GM19193 (cell line): Measurements from ENCODE around the gene USF1.

ENCODE experiments used
- POLR2A ChIP-seq: IDR thresholded peaks from 4 replicates; pipeline ENCODE4 v1.6.1; 2011; ENCODE audit not compliant: insufficient read depth, insufficient read length; ENCODE audit errors: extremely low read depth

USF1 gene

GRCh38 chr1:161013488-161014230 is 32.1 kb downstream of the USF1 start:
- peak; percentile 63 for TF ChIP-seq POLR2A

GRCh38 chr1:161013131-161013487 is 32.7 kb downstream of the USF1 start:
- TF ChIP-seq POLR2A, result no peak

DNA sequence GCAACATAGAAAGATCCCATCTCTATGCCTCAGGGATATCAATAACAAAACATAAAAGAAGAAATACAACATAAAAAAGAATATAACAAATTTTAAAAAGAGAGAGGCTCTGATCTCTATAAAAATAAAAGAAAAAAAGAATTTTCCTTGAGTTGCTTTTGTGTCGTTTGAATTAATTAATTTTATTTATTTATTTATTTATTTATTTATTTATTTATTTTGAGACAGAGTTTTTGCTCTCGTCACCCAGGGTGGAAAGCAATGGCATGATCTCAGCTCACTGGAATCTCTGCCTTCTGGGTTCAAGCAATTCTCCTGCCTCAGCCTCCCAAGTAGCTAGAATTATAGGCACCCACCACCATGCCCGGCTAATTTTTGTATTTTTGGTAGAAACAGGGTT is 33.4 kb downstream of the USF1 start:
- no peak for TF ChIP-seq POLR2A

DNA sequence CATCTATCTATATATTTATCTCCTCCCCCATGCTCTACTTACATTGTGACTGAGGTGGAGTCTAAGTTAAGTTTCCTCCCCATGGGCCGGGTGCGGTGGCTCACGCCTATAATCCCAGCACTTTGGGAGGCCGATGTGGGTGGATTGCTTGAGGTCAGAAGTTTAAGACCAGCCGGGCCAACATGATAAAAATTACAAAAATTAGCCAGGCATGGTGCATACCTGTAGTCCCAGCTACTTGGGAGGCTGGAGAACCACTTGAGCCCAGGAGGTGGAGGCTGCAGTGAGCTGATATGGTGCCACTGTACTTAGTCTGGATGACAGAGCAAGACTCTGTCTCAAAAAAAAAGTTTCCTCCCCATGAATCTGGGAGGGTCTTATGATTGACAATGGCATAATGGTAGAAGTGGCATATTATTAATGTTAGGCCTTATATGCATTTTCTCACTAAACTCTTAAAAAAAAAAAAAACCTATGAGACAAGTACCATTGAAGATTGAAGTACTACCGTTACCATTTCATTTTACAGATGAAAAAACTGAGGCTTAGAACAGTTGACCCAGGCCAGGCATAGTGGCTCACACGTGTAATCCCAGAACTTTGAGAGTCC is 36.1 kb downstream of the USF1 start:
- TF ChIP-seq POLR2A, result no peak

DNA sequence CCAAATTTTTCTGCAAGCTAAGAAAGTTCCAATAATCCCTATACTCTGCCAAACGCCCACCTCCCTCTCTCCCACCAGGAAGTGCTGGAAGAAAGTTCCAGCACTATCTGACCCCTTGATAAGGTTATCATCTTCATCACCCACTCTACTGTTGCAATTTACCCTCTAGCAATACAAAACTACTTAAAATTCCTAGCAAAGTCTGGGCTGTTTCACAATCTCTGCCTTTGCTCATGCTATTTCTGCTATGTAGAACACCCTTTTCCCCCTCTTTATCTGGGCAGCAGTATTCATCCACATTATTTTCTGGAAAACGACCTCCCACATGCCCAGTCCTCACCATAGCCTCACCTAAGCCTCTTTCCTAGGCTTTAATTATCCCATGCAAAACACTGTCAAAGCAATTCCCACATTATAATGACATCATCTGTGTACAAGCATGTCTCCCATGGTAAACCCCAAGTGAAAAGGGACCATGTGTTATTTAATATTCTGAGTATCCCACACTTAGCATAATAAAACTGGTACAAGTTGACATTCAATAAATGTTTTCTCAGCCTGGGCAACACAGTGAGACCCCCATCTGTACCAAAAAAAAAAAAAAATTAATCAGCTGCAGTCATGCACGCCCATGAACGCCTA is 36.8 kb downstream of the USF1 start:
- TF ChIP-seq POLR2A, result no peak

DNA sequence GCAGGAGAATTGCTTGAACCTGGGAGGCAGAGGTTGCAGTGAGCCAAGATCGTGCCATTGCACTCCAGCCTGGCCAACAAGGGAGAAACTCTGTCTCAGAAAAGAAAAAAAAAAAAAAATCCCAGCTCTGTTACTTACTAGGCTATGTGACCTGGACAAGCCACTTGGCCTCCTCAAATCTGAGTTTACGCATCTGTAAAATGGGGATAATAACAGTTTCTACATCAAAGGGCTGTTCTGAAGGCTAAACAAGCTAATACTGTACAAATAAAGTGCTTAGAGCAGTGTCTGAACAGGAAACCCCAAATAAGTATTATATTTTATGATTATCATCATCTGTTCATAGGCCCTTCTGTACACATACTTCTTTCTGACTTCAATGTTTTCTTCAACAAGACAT is 38.4 kb downstream of the USF1 start:
- no peak for TF ChIP-seq POLR2A

- no peak for TF ChIP-seq POLR2A
These were observed 39.2 kb downstream of the USF1 start for GRCh38 chr1:161006563-161006962.

DNA sequence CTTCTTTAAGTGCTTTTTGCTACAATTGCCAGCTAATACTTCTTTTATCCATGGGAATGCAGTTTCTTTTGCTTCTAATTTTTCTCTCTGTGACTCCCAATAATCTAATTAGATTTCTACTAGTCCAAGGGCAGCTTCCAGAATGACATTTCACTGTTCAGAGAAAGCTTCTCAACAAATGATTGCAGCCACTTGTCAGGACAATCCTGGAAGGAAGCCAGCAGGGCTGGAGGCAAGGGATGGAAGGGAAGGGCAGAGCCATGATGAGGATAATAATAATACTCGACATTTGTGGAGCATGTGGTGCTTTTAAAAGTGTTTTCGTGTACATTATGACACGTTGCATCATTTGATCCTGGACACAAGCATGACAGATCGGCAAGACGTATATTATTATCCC is 44.3 kb downstream of the USF1 start:
- TF ChIP-seq POLR2A, result no peak

DNA sequence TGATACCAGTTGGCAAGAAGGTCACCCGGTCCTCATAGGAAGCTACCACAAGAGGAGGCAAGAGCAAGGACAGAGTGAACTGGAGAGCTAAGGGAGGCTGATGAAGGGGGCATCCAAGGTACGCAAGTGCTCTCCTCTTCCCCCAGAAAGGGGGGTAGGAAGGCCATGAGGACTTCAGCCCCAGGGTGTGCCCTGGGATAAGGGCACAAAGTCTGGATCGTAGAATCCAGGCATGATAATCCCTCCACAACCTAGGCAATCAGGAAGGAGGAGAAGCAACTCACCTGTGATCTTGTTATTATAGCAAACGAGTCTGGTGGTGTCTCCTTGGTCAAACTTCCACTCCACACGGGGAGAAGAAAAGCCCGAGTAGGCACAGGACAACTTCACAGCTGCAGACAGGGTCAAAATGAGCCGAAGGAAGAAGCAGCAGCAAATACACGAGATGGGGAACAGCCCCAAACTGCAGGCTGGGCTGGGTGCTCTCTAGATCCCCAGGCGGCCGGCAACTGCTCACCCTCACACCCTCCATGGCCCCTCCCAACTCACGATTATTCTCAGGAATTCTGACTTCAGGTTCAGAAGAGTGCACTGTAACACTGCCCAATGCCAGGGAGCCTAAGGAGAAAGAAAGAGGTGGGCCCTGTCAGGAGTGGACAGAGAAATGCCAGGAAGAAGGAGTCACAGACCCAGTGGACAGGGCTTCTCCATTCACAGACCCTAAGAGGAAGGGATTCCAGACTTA is 44.9 kb downstream of the USF1 start:
- no peak for TF ChIP-seq POLR2A

DNA sequence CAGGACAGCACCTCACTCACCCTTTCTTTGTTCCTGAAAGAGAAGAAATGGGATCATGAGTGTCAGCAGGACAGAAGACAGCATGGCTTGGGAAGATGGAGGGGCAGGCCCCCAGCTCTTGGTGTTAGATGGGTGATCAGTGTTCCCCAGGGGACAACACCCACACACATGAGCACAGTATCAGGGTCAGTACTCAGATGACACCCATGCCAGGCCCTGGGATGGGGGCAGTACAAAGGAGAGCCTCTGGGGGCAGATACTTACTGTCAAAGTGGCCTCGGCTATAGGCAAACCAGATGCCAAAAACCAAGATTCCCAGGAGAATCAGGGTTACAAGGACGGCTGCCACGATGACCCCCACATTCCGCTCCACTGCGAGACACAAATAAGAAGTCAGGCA is 46.4 kb downstream of the USF1 start:
- TF ChIP-seq POLR2A, result no peak

- no peak for TF ChIP-seq POLR2A
These were observed 48.3 kb downstream of the USF1 start for GRCh38 chr1:160997323-160998038.

- TF ChIP-seq POLR2A, result no peak
These were observed 49.6 kb downstream of the USF1 start for GRCh38 chr1:160996178-160996577.

DNA sequence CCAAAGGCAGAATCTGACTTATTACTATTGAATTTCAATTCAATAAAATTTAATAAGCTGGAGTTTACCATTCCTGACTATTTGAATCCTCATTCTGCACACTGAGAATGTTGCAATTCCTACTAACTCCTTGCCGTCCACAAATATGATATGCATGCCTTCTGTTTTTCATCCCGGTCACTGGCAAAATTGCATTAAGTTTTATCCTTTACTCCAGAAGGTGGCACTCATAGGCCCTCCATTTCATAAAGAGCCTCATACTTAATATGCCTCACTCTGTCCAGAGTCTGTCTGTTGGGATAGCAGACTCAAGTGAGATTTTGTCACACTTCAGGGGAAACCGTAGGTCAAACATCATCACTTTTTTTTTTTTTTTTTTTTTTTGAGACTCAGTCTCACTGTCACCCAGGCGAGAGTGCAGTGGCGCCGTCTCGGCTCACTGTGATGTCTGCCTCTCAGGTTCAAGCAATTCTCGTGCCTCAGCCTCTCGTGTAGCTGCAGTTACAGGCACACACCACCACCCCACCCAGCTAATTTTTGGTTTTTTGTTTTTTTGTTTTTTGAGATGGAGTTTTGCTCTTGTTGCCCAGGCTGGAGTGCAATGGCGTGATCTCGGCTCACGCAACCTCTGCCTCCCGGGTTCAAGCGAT is 52.1 kb downstream of the USF1 start:
- no peak for TF ChIP-seq POLR2A
